ENCODE data around the gene CRYGS.

- TF ChIP-seq POLR2A (IDR thresholded peaks at IDR 0.05) (no peak), CTCF (IDR thresholded peaks at IDR 0.05) (no peak)
Observed at GRCh38 chr3:186552408-186553031, 8.3 kb upstream of the CRYGS start.

All from Peyer's patch (tissue), 4 donors.